Epithelial cell of esophagus (primary cell): ENCODE measurements around the gene SLC66A2.

Source experiments
- DNase-seq: peaks from one replicate; pipeline ENCODE4 v3.0.0; 2010; ENCODE audit warnings: low read depth
- H3K4me3 ChIP-seq: 2 replicates; pipeline ENCODE4 v1.5.1; 2011; ENCODE audit warnings: mild to moderate bottlenecking, low read length, control low read depth
- CTCF ChIP-seq: IDR thresholded peaks from 2 replicates; pipeline ENCODE4 v1.5.1; 2011; ENCODE audit warnings: low read depth, mild to moderate bottlenecking, low read length, control low read depth, inconsistent platforms; ENCODE audit not compliant: insufficient read depth; ENCODE audit errors: missing control alignments

SLC66A2 gene

DNA sequence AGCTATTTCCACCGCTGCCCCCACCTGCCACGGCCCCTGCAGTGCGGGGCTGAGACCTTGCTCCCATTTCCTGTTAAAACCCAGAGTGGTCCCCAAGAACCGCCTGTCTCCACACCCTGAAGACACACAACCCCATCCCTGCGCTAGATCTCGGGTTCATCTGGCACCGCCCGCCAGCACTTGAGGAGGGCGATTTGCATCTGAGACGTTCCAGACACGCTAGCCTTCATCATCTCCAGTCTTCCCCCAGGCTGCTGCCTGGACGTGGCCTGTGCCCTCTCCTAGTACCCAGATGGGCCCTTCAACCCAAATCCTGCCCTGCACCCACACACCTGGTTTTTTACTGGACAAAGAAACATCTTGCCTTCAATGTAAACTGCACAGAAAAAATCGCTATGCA is 49.8 kb downstream of the SLC66A2 start:
- H3K4me3 ChIP-seq: no peak overlapping the region
- no peak for TF ChIP-seq CTCF
- no peak for DNase-seq

DNA sequence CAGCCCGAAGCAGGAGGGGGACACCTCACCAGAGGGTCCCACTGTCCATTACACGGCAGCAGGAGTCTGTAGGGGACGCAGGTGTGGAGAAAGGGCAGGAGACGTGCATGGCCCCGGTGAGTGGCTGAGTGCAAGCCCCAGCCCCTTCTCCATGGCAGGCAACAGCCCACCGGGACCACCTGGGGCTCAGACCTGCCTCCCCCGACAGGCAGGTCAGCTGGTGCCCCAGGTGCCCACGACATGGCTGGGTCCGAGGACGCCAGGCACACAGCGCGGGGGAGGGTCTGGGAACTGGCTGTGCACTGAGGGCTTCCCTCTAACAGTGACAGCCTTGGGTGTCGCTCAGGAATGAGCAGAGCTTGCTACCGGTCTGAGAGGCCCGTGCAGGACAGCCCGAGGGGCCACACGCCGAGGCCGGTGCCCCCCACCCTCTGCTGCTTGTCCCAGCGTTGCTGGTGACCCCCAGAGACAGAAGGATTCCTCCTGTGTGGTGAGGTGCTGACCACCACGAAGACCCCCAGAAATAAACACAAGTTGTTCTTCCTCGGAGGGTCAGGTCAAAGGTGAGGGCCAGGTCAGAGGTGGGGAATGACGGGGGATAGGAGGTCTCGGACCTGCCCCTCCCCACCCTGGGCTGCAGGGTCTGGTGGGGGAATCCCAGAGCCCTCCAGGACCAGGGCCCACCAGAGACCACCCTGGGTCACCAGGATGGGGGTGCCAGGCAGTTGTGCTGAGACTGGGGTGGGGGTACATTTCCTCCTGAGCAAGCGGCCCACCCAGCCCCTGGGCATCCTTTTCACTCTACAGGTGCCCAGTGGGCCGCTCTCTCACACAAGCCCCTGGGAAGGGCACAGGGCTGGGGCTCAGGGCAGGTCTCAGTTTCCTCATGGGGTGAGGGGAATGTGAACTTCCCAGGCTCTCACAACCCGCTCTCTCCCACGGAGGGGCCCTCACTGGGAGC is 50.6 kb downstream of the SLC66A2 start:
- no peak for DNase-seq
- no peak overlapping the region for H3K4me3 ChIP-seq
- TF ChIP-seq CTCF: no peak

GRCh38 chr18:79899609-79900445 is 51.6 kb downstream of the SLC66A2 start:
- DNase-seq: no peak
- TF ChIP-seq CTCF: no peak
- H3K4me3 ChIP-seq: no peak overlapping the region

- H3K4me3 ChIP-seq: no peak overlapping the region
- DNase-seq: no peak
- TF ChIP-seq CTCF: no peak
Measured at GRCh38 chr18:79898952-79899608, 52.4 kb downstream of the SLC66A2 start.

GRCh38 chr18:79897940-79898625 is 53.4 kb downstream of the SLC66A2 start:
- no peak overlapping the region for H3K4me3 ChIP-seq
- no peak for TF ChIP-seq CTCF
- DNase-seq: no peak

- no peak for TF ChIP-seq CTCF
- H3K4me3 ChIP-seq: no peak overlapping the region
- no peak for DNase-seq
Measured at GRCh38 chr18:79896738-79897137, 54.7 kb downstream of the SLC66A2 start.
